GM12801 (cell line): ENCODE data around the gene CDH23.

Experiments
- TF ChIP-seq, protein P1 (sequence below): IDR thresholded peaks from one replicate; pipeline ENCODE4 v1.5.1; 2011; ENCODE audit warnings: control low read depth; ENCODE audit not compliant: insufficient read length; ENCODE audit errors: extremely low read depth

CDH23 gene

DNA sequence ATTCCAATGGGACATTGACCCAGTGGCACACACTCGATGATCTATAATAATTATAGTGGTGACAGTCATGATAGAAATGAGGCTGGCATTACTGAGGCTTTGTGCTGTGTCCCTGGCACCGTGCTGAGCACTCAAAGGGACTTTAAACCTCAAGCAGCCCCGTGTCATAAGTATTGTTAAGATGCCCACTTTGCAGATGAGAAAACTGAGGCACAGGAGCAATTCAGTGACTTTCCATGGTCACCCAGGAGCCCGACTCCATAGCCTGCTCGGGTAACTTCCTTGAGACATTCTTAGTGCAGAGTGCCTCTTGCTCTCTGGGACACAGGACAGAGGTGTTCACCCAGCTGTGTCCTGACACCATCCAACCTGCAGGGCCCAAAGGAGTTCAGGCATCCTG is 170.3 kb downstream of the CDH23 start:
- TF ChIP-seq, protein P1, sequence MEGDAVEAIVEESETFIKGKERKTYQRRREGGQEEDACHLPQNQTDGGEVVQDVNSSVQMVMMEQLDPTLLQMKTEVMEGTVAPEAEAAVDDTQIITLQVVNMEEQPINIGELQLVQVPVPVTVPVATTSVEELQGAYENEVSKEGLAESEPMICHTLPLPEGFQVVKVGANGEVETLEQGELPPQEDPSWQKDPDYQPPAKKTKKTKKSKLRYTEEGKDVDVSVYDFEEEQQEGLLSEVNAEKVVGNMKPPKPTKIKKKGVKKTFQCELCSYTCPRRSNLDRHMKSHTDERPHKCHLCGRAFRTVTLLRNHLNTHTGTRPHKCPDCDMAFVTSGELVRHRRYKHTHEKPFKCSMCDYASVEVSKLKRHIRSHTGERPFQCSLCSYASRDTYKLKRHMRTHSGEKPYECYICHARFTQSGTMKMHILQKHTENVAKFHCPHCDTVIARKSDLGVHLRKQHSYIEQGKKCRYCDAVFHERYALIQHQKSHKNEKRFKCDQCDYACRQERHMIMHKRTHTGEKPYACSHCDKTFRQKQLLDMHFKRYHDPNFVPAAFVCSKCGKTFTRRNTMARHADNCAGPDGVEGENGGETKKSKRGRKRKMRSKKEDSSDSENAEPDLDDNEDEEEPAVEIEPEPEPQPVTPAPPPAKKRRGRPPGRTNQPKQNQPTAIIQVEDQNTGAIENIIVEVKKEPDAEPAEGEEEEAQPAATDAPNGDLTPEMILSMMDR = no peak

GRCh38 chr10:71568896-71569492 is 172.3 kb downstream of the CDH23 start:
- TF ChIP-seq, protein P1 = no peak

DNA sequence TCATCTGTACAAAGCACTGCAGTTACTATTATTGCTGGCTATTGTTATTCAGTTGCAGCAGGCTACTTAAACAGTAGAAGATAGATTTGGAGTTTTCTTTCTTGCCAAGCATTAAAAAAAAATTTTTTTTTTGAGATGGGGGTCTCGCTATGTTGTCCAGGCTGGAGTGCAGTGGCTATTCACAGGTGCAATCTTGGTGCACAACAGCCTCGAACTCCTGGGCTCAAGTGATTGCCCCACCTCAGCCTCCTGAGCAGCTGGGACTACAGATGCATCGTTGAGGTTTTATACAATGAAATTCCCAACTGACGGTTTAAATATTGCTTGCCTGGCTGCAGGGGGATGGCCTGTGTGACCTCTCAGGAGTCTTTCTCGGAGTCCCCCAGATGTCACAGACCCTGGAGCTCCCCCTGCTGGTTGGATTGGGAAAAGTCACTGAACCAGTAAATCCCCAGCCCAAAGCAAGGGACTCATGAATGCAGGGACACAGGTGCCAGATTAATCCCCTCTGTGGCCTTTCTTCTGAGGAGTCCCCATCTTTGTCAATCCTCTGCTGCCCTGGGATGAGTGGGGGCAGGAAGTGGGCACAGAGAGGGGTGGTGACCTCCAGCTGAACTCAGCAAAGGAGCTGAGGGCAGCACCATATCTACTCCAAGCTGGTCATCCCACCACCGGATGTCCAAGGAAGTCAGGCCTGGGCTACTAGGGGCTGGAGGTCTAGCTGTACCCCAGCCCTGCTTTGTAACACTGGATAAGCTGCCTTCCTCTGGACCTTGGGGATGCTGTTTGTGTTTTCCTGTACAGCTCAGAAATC is 173.3 kb downstream of the CDH23 start:
- TF ChIP-seq, protein P1 = no peak

- TF ChIP-seq, protein P1 = no peak
Observed at GRCh38 chr10:71571460-71572175, 174.9 kb downstream of the CDH23 start.

DNA sequence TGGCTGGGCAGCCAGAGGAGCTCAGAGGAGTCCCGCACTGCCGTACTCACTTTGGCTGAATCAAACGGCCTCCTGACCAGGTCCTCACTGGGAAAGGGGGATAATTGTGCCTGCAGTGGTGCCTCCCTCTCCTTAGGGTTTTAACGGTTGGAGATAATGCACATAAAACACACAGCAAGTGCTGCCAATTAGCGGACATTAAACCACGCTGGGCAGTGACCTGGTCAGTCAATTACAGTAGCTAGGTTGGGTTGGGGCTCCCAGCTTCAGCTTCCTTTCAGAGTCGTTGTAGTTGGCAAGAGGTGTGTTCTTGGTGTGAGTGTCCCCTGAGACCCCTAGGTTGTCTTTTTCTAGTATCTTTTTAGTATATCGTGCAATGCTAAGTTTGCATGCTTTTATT is 176.2 kb downstream of the CDH23 start:
- TF ChIP-seq, protein P1 = no peak

DNA sequence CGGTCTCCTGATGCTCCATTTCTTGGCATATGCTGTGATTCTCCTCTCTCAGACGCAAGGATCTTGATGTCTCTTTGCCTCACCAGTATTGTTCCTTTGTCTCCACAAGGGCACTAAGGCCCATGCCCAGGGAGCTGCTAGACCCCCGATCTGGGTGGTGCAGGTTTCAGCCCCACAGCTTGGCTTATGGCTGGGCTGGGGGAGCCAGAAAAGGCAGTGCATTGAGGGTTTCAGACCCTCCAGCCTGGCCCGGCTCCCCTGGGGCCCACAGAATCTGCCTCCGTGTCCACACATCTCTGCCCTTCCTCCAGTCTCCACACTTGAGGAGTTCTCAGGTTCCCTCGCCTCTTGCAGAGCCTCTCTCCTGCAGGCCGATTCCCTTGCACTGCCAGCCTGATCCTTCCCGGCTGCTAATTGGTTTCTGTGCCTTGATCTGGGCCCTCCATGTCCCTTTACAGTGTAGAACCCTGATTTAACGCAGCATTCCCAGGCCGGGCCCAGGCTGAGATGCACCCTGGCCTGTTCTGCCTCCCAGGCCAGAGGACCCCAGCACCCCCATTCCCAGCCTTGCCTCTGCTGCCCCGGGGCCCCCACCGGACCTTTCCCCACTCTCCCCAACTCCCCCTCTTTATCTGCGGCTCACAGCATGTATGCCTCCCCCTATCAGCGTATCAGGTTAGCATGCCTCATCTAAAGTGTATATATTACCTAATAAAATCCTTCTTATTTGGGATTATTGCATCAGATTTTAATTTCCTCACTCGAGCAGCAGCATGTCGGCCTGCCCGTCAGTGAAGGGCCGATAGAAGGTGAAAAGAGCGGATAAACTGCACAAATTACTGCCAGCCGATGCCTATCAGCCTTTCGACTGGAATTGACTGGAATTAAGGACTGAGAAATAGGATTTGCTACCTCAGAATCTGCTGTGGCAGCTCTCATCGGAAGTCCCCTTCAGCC is 177.1 kb downstream of the CDH23 start:
- TF ChIP-seq, protein P1 = no peak
